GM12872 (cell line): ENCODE results near the gene ZNF331.

Experiments used
- CTCF ChIP-seq: IDR thresholded peaks from 3 replicates; pipeline ENCODE4 v1.5.1; 2011; ENCODE audit warnings: low read depth, mild to moderate bottlenecking, low read length, moderate library complexity; ENCODE audit not compliant: insufficient read depth

Gene ZNF331

GRCh38 chr19:53552001-53552721, 14.2 kb downstream of the ZNF331 start:
- no peak for TF ChIP-seq CTCF

GRCh38 chr19:53553156-53553555, 15.2 kb downstream of the ZNF331 start:
- no peak for TF ChIP-seq CTCF

- no peak for TF ChIP-seq CTCF
Measured at GRCh38 chr19:53553865-53554791, 16.2 kb downstream of the ZNF331 start.

- TF ChIP-seq CTCF, result no peak
Measured at GRCh38 chr19:53554804-53555203, 16.9 kb downstream of the ZNF331 start.

- no peak for TF ChIP-seq CTCF
Measured at GRCh38 chr19:53555352-53555751, 17.4 kb downstream of the ZNF331 start.

- TF ChIP-seq CTCF, result no peak
Measured at GRCh38 chr19:53571339-53571738, 33.4 kb downstream of the ZNF331 start.

GRCh38 chr19:53576941-53577653, 39.2 kb downstream of the ZNF331 start:
- TF ChIP-seq CTCF, result no peak
